Mesenteric fat pad (tissue), 1 donor: ENCODE results near the gene TNPO3. TPM values are rescaled to one million over a fixed set of nuclear protein-coding genes. Genes with fewer than 3 reads are reported as not detected.

ENCODE experiments used
- DNase-seq: peaks from one replicate; pipeline ENCODE4 v3.0.0-alpha.2; 2020; ENCODE audit warnings: low spot score
- total RNA-seq: library from RNA; stranded (reverse); fragmentation: NEBNext Ultra II Directional; extraction: Animal tissue kit (Norgen Biotek cat#: 25700); gene quantifications from one replicate; pipeline ENCODE4 v1.2.1, GENCODE V29; 2021
- donor health status: DM: yes; HTN: yes; CAD: no.

Gene TNPO3
- total RNA-seq, 1 donor from 2014 or later, result 34.7 TPM

DNA sequence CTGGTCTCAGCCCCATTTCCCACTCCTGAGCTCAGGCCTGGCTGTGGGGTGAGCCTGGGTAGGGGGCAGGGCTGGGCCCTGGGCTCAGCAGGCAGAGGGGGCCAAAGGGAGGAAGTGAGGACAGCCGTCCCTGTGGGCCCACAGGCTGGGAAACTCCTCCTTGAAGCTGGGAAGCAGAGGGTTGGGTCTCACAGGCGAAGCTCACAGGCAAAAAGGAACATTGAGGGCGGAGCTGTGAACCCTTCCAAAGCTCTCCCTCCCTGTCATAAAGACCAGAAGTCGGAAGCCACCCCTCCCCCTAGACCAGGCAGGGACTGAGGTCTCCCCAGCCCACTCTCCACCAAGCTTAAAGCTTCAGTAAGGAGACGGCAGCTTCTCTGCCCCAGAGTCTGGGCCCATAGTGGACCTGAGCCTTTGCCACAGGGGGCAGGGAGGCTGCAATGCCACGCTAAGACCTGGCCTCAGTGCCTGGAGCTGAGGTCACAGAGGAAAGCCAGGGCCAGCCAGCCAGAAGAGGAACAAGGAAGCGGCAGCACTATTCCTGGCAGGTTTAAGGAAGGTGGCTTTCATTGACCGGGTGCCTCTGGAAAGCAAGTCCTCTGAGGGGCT is 143.4 kb downstream of the TNPO3 start:
- peak; percentile 85 for DNase-seq

DNA sequence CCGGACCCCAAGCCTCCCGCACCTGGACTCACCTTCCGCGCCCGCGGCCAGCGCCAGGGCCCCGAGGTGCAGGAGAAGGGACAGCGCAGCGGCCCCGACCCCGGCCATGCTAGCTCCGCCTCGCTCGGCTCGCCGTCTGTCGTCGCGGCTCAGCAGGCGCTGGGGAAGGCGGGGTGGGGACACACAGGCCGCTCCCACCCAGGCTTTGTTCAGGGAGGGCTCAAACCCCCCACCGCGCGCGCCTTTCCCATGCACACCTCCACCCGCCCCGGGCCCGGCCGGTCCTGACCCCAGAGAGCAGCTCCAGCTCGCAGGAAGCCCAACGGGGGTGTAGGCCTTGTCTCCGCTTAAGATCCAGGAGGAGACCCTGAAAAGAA is 144.4 kb downstream of the TNPO3 start, which contains the start of gene KCP:
TSS of gene KCP (minus strand) at position 141 of the 377 bp plus-strand sequence. CDS start at position 108, 33 bp downstream.
- DNase-seq, result peak; percentile 84

DNA sequence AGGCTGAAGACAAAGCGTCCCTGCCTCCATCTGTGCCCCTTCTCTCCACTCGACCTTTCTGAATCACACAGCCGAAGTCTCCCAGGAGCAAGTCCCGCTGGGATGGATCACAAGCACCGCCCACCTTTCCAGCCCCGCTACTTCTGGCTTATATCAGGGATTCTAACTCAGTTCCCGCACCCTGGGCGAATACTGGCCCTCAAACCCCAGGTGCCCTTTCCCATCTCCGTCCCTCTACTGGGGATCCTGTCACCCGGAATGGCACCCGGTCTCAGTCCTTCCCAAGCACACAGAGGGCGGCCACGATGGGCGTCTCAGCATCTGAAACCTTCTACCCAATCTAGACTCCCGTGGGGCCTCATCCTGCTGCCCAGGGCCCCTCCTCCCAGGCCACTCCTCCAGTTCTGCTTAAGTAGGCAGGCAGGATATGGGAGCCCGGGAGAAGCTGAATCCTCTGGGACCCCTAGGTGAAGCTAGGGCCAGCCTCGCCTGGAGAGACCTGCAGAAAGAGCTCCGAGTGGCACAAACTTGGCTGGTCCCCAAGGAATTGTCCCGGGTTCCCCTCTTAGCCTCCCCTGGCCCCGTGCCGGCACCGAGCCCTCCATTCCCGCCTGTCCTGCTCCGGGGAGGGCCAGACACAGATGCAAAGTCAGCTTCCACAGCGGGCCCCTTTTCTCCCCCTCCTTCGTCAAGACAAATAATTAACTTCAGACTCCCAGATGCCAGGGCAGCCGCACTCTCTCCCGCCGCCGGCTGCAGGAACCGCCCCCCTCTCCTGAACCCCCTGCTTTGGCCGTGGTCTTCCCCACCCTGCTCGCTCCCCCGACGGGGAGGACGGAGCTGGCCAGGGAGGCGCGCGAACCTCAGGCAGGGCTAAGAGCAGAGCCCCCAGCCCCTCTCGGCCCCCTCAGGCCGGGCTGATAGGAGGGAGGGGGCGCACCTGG is 145.0 kb downstream of the TNPO3 start:
- peak; percentile 88 for DNase-seq

DNA sequence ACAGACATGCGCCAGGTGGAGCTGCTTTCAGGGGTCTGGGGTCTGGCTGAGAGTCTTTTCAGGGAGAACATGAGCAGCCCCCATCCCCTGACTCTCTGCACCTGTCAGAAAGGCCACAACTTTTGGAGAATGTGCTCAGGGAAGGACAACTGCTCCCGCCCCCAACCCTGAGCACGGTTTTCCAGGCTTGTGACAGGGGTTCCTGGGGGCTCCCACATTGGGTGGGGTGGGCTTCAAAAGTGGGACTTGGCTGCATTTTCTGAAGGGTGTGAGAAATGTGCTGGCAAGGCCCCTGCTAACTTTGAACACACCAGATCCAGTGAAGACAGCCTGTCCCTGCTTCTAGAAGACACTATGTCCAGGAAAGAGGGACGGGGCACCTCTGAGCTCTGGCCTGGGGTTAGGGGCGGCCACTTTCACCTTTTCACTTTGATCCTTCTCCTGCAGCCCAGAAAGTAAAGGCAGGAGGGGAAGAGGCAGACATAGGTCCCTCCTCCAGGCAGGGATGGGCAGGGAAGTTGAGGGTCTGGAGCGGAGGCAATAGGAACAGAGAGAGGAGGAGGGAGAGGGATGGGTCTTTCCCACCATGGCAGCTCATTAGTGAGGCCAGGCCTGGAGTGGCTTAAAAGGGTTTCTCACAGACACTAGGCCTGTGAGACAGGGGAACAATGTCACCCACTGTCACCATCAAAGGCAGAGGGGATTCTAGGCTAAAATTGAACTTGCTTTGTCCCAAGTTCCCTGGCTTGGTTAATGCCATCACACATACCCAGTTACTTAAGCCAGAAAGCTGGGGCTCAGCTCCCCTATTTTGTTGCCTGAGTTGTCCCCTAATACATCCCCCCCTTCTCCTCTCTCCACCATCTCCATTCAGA is 145.9 kb downstream of the TNPO3 start:
- DNase-seq, result peak; percentile 73

DNA sequence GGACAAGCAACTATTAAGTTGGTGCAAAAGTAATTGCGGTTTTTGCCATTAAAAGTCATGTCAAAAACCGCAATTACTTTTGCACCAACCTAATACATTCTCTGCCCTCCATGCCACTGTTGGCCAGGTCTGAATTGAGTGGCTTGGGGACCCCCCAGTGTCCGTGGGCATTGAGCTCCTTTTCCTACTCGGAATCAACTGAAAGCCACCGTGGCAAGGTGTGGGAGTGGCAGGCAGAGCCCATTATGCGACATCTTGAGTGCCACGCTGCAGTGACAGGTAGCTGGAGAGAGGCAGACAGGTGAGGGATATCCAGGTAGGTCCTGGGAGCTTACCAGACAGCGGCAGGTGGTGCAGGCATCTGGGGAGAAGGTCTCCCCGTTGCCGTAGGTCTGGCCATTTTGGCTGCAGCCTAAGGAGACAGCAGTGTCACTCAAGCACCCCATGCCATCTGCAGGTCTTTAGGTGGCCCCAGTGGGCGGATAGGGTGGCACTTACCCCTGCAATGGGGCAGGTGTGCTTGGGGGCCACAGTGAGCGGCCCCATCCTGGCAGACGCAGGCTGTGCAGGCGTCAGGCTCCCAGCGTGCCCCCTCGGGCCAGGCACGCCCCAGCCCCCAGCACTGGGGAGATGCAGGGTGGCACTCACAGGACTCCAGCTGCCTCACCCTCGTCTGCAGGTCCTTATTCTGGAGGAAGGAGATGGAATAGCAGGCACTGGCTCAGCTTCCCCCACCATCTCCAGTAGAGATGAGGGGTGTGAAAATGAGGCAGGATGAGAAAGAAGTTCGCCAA is 147.9 kb downstream of the TNPO3 start:
- DNase-seq, result peak; percentile 75

DNA sequence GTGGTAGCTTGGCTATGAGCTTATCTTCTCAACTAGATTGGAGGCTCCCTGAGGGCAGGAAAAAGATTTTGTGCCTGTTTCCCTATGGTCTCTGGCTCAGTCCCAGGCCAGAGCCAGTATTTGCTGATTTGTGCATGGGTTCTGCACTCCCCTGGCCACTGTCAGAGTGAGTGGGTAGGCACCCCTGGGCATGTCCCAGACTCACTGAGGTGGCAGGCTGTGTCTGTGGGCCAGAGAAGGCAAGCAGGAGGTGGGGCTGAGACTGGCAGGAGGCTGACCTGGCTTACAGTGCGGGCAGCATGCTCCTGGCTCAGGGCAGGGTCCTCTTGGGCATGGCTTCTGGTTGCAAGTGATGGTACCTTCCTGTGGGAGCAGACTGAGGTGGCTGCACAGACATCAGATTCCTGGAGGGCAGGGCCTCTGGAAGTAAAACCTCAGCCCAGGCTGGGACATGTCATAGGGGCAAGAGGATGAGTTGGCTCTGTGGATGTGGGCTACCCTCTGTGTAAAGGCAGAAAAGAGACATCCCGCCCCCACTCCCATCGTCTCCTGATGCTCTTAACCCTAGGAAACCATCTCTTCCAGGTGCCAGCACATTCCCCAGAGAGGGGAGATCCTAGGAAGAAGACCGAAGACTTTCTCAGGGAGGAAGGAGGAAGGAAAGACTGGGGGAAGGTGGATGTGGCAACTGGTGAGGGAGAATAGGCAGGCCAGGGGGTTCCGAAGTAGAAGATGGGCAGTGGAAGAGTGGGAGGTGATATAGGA is 148.7 kb downstream of the TNPO3 start:
- DNase-seq, result peak; percentile 85

DNA sequence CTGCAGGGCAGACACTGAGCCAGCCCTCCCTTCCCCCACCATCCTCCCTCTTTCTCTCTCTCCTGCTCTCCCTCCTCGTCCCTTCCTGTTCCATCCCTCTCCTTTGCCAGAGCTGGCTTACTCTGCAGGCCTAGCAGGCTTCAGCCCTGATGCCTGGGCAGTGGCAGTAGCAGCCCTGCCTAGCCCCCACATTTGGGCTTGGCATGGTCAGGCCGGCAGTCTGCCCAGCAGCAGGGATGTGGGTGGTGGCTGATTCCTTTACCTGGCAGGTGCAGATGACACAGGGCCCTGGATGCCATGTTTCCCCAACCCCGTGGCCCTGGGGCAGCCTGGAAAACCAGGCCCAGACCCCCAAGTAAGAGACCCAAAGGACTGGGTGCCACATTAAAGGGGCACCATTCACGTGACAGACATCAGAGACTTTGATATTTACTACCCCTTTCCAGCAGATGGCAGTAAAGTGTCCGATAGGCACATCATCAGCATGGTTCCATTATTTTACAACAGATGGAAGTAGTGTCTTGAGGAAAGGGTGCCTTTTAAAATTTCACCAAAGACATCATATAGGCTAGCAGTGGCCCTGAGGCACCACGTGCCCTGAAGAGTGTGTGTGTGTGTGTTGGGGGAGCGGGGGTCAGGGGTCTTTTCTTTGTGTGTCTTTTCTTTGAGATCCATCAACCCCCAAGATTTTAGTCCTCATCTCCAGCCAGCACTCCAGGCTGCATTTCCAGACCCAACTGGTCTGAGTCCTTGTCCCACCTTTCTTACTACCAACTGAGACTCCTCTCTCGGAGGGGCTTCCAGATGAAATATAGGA is 150.3 kb downstream of the TNPO3 start:
- peak; percentile 67 for DNase-seq

Other genes starting within 250 kb of the TNPO3 start
- gene FLNC, start 224.7 kb downstream of the TNPO3 start, total RNA-seq, result 16.2 TPM
- gene ATP6V1F, start 192.3 kb downstream of the TNPO3 start, total RNA-seq, result 160 TPM
- gene KCP, start 144.4 kb downstream of the TNPO3 start, total RNA-seq, result 5.1 TPM
- gene IRF5, start 117.2 kb downstream of the TNPO3 start, total RNA-seq, result 17.3 TPM
- 9.7 TPM for gene TSPAN33, start 89.6 kb upstream of the TNPO3 start, total RNA-seq
- gene SMO, start 133.5 kb upstream of the TNPO3 start, total RNA-seq, result 6.9 TPM
- 13.6 TPM for gene AHCYL2, start 169.9 kb upstream of the TNPO3 start, total RNA-seq